Jurkat, Clone E6-1 (cell line): ENCODE measurements around the gene PAPSS1.
"Not testable (repeated sequence)": the region's sequence is repeated elsewhere in the genome, so short reads cannot be mapped to it uniquely, and the experiment has no call there.

ENCODE experiments used
- DNase-seq: peaks from one replicate; pipeline ENCODE4 v3.0.0-alpha.2; 2011; ENCODE audit warnings: low read depth, low spot score
- H3K4me3 ChIP-seq: 2 replicates; pipeline ENCODE4 v1.5.1; 2011; ENCODE audit warnings: mild to moderate bottlenecking, low read length, control low read depth, moderate library complexity

PAPSS1 gene

GRCh38 chr4:107699466-107700206, 20.4 kb downstream of the PAPSS1 start:
- no peak overlapping the region for H3K4me3 ChIP-seq
- DNase-seq, result no peak

- not testable (repeated sequence) for H3K4me3 ChIP-seq, DNase-seq
Observed at GRCh38 chr4:107696187-107696586, 23.8 kb downstream of the PAPSS1 start.

- no peak for DNase-seq
- H3K4me3 ChIP-seq, result no peak overlapping the region
Observed at GRCh38 chr4:107693132-107693531, 26.9 kb downstream of the PAPSS1 start.

DNA sequence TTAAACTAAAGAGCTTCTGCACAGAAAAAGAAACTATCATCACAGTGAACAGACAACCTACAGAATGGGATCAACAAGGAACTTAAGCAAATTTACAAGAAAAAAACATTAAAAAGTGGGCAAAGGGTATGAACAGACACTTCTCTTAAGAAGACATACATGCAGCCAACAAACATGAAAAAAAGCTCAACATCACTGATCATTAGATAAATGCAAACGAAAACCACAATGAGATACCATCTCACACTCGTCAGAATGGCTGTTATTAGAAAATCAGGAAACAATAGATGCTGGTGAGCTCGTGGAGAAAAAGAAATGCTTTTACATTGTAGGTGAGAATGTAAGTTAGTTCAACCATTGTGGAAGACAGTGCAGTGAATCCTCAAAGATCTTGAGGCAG, 27.8 kb downstream of the PAPSS1 start:
- peak; percentile 28 for DNase-seq
- no peak overlapping the region for H3K4me3 ChIP-seq

DNA sequence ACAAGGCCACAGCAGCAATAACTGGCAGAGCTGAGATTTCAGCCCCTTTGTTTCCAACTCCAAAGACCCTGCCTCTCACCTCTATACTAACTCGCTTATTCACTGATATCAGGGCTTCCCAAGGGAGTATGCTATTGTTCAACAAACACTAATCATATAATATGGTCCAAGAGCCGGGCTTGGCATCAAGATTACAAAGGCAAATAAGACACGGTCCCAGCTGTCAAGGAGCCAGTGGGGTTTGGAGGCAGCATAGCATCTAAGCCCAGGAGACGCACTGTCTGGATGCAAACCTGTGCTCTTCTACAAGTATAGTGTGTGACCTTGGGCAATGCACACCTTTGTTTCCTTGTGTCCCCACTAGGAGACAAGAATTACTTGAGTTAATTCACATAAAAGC, 28.7 kb downstream of the PAPSS1 start:
- DNase-seq, result no peak
- no peak overlapping the region for H3K4me3 ChIP-seq

DNA sequence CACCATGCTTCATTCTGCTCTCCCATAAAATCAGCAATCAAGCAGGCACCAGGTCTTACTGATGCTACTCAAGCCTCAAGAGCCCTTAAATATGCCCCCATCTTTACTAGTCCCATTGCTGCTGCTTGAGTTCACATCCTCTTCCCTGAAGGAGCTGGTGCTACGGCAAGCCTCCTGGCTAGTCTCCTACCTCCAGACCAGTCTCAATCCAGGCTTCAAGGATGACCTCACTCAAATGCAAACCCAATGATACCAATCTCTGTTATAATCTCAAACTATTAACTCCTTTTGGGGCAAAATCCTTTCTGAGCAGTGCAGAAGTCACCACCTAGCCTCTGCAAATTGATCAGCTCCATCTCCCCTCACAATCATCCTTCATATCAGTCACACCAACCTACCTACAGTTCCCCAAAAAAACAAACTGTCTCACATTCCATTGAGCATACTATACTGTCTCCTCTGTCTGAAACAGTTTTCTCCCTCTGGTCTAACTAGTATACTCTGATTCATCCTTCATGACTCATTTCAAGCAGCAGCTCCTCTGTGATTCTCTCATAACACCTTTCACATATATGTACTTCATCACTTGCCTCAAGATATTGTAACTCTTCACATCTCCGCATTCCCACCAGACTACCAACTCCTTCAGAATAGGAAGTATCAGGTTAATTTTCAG, 30.0 kb downstream of the PAPSS1 start:
- H3K4me3 ChIP-seq, result no peak overlapping the region
- DNase-seq, result no peak

DNA sequence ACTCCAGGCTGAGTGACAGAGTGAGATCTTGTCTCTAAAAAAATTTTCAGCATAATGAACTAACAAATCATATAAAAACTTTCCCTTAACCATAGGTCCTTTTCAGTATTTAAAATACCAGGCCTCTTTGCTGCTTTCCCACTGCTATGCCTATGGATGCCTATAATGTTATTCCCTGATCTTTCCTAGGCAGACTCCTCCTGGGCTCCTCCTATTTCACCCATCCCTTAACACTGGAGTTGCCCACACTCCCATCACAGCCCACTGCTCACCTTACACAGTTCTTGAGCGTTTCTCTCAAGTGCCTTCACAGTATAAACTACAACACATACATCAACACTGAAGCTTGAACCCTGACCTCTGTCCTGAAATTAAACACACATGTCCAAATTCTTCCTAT, 31.6 kb downstream of the PAPSS1 start:
- no peak for DNase-seq
- H3K4me3 ChIP-seq, result no peak overlapping the region

- no peak overlapping the region for H3K4me3 ChIP-seq
- no peak for DNase-seq
Observed at GRCh38 chr4:107685740-107686139, 34.3 kb downstream of the PAPSS1 start.

DNA sequence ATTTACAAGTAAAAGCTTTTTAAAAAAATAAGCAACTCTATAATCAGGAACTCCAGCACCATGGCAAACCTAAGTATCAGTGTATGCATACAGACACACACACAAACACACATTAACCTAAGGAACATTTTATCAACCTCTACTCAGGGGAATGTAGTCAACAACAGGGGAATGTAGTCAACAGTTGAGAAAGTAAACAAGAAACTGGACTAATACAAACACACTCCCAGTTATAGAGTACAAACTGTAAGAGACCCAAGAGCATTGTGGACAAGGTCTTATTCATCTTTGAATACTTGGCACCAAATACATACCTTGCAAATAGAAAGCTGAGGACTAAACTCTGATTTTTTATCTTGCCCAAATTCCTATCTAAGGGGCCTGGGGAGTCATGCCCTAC, 36.2 kb downstream of the PAPSS1 start:
- H3K4me3 ChIP-seq, result no peak overlapping the region
- DNase-seq, result no peak

DNA sequence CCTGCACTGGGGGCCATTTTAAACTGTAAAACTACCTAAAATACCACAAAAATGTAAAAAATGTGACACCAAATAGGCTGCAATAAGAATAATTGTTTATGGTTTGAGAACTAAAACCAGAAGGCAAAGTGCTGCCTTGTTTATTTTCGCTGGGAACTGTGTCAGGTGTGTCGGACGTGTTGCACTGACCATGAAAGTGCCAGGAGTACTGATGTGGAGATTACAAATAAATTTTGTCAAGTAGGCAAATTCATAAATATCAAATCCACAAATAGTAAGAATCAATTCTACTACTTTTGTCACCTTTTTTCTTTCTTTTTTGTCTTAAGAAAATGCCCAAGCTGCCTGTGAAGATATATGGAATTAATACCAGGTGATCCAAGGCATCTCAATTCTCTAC, 37.7 kb downstream of the PAPSS1 start:
- no peak for DNase-seq
- no peak overlapping the region for H3K4me3 ChIP-seq

DNA sequence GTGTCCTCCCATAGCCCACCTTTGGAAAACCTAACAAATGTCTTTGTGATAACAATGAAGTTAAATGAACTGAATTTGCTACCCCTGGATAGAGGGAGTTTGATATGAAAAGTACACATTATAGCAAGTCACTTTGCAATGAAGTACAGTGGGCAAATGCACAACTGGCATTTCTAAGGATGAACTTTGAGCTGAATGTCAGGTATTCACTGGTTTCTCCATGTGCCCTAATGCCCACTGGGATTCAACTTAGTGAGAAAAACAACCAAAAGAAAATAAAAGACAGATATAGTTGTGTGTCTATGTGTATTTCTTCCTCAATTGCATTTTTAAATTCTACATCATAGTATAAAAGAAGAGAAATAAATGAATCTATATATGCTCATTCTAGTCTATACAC, 51.0 kb downstream of the PAPSS1 start:
- H3K4me3 ChIP-seq, result no peak overlapping the region
- DNase-seq, result no peak

DNA sequence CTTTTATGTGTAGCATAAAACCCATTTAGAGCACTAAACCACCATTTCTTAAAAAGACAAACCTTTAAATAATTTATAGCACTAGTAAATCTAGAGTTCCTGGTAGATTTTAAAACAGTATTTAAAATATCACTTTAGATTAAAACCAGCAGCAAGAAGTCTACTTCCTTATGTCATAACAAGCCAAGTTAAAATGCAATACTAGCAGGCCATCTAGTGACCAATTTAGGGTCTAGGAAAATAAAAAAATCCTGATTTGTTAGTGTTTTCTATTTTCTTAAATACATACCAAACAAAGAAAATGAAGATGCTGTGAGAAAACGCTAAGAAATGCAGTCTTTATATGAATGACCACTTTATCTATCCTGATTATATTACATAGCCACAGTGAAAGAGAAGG, 53.9 kb downstream of the PAPSS1 start:
- no peak for DNase-seq
- no peak overlapping the region for H3K4me3 ChIP-seq

DNA sequence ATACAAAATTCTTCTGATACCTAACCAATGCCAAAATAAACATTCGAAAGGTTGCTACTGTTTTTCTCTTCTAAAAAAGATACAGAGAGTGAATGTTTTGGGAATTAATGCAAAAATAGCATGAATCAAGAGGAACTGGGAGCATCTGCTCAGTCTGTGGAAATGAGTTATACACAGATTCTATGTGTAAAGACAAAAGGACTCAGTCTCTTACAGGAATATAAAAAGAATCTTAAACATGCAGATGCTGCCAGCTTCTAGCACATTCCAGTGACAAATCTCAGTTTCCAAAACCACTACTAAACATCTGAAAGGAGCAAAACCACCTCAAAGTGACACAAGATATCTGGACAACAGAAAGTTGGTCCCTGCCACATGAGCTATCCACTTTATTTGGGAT, 55.0 kb downstream of the PAPSS1 start:
- no peak overlapping the region for H3K4me3 ChIP-seq
- no peak for DNase-seq

DNA sequence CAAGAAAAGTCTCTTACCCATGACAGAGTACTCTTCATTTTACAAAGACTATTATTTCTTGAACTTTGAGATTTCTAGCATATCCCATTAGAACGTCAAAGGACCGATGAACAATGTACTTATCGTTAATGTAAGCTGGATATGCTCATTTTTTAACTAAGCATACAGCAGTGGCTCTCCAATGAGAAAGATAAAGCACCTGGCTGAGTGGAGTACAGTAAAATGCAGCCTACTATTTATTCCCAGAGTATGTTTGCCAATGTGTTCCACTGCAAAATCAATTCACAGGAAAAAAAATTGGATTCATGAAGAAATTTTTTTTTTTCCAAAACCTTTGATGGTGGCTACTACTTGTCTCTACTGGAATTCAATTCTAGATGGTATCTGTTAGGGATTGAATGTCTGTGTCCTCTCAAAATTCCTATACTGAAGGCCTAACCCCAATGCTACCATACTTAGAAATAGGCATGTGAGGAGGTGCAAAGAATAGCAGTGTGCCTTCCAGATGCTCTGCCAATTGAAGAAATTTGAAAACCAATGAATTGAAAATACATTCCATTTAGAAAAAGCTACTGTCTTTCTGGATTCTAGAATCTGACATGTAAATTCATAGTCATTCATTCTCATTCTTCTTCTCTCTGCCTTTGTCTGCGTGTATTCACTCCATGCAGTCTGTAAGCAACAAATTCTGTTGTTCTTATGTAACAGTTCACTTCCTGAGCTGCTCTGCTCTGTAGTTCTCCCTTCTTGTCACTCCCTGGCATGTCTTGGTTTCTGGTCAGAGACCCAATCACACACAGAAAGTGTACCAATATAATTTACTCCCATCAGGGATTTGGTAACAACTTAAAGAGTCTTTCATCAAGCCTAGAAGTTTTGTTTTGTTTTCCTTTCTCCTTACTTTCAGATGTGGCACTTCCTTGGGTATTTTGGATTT, 61.4 kb downstream of the PAPSS1 start:
- no peak for DNase-seq
- H3K4me3 ChIP-seq, result no peak overlapping the region

DNA sequence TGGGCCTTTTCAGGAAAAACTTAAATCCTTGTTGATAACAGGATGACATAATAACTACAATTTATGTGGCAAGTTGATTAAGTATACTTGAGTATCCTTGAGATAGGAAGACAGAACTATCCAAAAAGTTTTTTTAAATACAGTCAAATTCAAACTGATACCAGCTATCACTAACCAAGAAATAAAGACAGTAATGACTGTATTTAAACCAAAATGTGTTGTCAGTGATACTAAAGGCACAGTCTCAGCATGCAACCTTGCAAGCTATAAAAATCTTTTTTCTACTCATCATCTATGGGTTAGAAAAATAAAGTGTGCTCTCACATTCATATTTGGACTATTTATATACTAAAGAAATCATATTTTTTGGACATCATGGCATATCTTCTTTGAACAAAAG, 64.7 kb downstream of the PAPSS1 start:
- no peak overlapping the region for H3K4me3 ChIP-seq
- DNase-seq, result no peak

DNA sequence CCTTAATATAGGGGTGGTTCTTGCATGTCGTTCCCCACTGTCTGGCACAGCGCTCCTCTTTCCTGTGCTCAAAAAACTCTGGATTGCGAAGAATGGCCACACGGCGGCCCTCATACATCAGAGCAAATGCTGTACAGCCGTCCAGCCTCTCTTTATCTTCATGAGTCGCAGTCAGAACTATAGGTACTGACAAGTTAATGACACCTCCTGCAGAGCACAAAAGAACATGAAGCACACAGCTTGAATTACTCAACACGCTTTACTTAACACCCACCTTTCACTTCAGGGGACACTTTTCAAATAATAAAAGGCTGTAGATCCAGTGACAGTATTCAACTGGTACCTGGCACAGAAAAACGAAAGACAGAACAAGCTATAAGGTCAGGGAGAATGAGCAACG, 65.3 kb downstream of the PAPSS1 start:
- no peak overlapping the region for H3K4me3 ChIP-seq
- DNase-seq, result no peak

DNA sequence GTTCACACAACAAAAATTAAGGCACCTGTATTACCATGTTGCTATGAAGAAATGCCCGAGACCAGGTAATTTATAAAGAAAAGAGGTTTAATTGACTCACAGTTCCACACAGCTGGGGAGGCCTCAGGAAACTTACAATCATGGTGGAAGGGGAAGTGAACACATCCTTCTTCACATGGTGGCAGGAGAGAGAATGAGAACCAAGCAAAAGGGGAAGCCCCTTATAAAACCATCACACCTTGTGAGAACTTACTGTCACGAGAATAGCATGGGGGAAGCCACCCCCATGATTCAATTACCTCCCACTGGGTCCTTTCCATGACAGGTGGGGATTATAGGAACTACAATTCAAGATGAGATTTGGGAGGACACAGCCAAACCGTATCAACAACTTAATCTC, 68.6 kb downstream of the PAPSS1 start:
- not testable (repeated sequence) for H3K4me3 ChIP-seq, DNase-seq

GRCh38 chr4:107650251-107650650, 69.8 kb downstream of the PAPSS1 start:
- H3K4me3 ChIP-seq, result no peak overlapping the region
- DNase-seq, result no peak

DNA sequence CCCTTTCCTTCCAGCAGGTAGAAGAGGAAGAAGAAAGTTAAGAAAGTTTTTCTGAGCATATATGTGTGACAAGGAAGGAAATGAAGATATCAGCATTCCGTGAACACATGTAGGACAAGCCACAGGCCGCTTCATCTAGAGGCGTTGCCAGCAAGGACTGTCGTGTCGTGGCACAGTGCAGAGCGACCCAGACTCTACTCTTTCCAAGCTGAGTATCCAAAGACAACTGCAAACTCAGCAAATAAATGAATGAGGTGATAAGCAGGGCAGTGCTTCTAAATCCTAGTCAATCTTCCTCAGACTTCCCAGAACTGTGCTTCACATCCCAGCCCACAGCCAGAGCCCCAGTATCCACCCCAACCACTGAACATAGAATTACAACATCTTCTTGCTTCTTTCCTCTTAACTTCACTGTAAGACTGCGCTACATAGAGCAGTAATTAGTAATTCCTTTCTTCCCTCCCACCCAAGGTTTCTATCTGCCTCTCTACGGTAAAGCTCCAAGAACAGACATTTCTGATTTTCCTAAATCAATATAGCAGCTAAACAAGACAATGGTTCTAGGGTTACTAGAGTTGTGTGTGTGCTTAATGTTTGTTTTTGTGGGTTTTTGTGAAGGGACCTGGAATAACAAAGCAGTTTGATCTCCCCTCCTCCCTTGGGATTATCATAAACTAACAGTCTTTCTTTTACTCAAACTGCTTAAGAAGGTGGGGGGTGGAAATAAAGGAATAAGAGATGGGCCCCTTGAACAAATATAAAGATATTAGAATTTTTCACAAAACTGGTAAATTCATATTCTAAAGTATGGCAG, 71.6 kb downstream of the PAPSS1 start:
- DNase-seq, result no peak
- H3K4me3 ChIP-seq, result no peak overlapping the region
